ENCODE data around the gene LAMB3. TPM values are rescaled to one million over a fixed set of nuclear protein-coding genes. Genes with fewer than 3 reads are reported as not detected.

Gene LAMB3
- total and polyA plus RNA-seq, 12 donors, result 8.2 to 117 (median 34.7) TPM

DNA sequence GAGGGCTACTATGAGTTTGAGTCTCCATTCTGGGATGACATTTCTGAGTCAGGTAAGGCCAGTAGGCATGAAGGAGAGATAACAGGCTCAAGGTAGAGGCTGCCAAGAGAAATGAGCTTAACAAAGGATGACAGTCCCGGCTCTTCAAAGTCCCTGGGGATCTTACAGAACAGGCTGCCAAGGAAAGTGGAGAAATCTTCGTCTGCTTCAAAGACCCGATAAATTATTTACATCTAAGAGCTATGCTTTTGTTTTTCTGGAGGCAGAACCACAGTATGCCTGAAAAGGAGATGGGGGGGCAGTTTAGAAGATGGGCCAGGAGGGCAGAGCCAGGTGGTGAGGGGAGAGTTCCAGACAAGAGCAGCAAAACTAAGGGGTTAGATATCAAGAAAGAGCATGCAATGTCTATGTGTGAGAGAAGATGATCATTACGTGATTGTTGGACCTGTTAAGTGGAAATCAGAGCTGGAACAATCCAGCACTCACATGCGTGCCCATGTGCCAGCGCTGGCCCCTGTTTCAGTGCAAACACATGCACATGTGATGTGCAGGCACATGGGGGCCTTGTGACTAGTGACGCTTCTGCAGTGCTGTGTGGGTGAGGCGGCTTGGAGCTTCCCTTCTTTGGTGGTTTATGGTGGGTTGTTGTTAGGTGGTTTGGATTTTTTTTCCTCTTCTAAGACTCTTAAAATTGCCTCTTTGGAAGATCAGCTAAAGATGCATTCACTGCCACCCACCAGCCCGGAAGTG is 43.0 kb downstream of the LAMB3 start:
- no peaks in the 10 kb centered on the region for H3K9me3 ChIP-seq (replicated peaks in 1 of 3)
- H3K27ac ChIP-seq, result no peak overlapping the region
- H3K4me3 ChIP-seq, result no peak overlapping the region
- 87 to 91% (median 89%) methylated on average over 9 of the region's 9 CpGs for WGBS, 4 donors
- DNase-seq, result no peak
- no peaks in the 10 kb centered on the region for H3K36me3 ChIP-seq (replicated peaks in 1 of 2)
- H3K27me3 ChIP-seq, result no peaks in the 10 kb centered on the region
- no peak for TF ChIP-seq POLR2A (IDR thresholded peaks at IDR 0.05)
- TF ChIP-seq, protein P1, sequence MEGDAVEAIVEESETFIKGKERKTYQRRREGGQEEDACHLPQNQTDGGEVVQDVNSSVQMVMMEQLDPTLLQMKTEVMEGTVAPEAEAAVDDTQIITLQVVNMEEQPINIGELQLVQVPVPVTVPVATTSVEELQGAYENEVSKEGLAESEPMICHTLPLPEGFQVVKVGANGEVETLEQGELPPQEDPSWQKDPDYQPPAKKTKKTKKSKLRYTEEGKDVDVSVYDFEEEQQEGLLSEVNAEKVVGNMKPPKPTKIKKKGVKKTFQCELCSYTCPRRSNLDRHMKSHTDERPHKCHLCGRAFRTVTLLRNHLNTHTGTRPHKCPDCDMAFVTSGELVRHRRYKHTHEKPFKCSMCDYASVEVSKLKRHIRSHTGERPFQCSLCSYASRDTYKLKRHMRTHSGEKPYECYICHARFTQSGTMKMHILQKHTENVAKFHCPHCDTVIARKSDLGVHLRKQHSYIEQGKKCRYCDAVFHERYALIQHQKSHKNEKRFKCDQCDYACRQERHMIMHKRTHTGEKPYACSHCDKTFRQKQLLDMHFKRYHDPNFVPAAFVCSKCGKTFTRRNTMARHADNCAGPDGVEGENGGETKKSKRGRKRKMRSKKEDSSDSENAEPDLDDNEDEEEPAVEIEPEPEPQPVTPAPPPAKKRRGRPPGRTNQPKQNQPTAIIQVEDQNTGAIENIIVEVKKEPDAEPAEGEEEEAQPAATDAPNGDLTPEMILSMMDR (IDR thresholded peaks at IDR 0.05), result no peak
- H3K4me1 ChIP-seq (replicated peaks in 1 of 2), result peaks cover 0 to 5% of the 10 kb centered on the region in 2 donors
- intact Hi-C loops (cut with DNase I), result no loop called here

DNA sequence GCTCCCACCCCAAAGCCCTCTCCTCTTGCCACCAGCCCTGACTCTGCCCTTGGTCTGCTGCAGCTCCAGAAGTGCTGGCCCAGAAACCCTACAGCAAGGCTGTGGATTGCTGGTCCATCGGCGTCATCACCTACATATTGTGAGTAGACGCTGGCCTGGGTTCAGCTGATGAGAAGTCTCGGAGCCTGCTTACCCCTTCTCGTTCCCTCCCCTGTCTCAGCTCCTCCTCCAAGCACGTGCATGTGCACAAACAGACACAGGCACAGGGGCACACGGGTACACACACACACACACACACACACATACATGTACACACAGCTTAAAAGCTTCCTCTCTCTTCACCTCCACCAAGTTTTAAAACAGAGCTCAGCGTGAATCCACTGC is 44.4 kb downstream of the LAMB3 start:
- Histone ChIP-seq H3K4me3 (no peak overlapping the region), H3K27ac (peak overlapping the region in 3 of 5 donors; percentile 15 to 73 (median 56)), H3K4me1 (replicated peaks in 1 of 2) (peaks cover 0 to 5% of the 10 kb centered on the region in 2 donors), H3K27me3 (no peaks in the 10 kb centered on the region), H3K36me3 (replicated peaks in 1 of 2) (no peaks in the 10 kb centered on the region), H3K9me3 (replicated peaks in 1 of 3) (no peaks in the 10 kb centered on the region)
- intact Hi-C loops (cut with DNase I), result no loop called here
- no peak for TF ChIP-seq POLR2A (IDR thresholded peaks at IDR 0.05)
- TF ChIP-seq, protein P1 (IDR thresholded peaks at IDR 0.05), result no peak
- 60 to 70% (median 63%) methylated on average over 8 of the region's 8 CpGs for WGBS, 4 donors
- DNase-seq, result peak; percentile 37 to 72 (median 52)

DNA sequence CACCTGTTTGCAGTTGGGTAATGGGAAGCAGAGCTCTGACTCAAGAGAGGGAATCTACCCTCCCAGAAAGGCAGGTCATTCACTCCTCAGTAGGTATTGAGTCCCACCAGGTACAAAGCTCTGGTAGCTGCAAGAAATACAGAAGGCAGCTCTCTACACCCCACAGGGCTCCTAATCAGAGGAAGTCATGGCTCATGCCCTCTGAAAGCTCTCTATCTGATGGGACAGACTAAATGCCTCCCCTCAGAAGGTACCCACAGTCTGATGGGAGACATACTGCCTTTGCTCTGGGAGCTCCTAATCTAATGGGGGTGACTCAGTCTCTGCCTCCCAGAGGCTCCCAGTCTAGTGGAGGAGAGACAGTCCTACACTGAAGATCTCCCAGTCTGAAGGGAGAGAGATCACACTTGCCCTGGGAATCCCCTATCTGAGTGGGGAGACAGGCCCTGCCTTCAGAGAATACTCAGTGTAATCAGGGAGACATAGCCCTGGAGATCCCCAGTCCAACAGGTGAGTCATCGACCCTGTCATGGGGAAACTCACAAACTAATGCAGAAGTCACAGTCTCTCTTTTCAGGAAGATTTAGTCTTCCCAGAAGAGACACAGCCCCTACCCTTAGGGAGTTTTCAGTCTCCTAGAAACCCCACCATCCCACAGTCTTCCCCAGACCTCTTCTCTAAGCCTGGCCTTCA is 45.0 kb downstream of the LAMB3 start:
- H3K27ac ChIP-seq, result peak overlapping the region in 3 of 5 donors; percentile 15 to 73 (median 56)
- no peak overlapping the region for H3K4me3 ChIP-seq
- H3K27me3 ChIP-seq, result no peaks in the 10 kb centered on the region
- intact Hi-C loops (cut with DNase I), result no loop called here
- TF ChIP-seq, protein P1 (IDR thresholded peaks at IDR 0.05), result no peak
- no peak for TF ChIP-seq POLR2A (IDR thresholded peaks at IDR 0.05)
- DNase-seq, result peak; percentile 44 to 79 (median 58)
- no peaks in the 10 kb centered on the region for H3K9me3 ChIP-seq (replicated peaks in 1 of 3)
- no peaks in the 10 kb centered on the region for H3K36me3 ChIP-seq (replicated peaks in 1 of 2)
- 40 to 44% (median 42%) methylated on average over 1 of the region's 1 CpG for WGBS, 4 donors
- peaks cover 0 to 5% of the 10 kb centered on the region in 2 donors for H3K4me1 ChIP-seq (replicated peaks in 1 of 2)

DNA sequence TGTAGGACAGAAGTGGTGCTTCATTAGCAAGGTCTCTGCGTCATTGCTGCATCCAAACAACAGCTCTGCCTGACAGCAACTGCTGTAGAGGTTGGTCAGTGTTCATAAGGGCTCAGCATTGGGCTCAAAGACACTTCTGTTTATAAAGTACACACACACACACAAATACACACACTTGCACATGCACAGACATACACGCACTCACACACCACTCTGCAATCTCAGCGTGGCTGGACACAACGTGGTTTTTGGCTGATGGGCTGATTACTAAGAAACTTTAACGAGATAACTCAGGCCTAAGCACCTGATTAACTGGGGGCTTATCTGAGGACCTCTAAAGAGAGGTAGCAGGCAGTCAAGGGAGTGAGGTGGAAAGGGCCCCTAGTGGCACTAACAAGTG is 48.3 kb downstream of the LAMB3 start:
- DNase-seq, result no peak
- WGBS, 4 donors, result 82 to 92% (median 91%) methylated on average over 5 of the region's 5 CpGs
- Histone ChIP-seq H3K36me3 (replicated peaks in 1 of 2) (no peaks in the 10 kb centered on the region), H3K27me3 (no peaks in the 10 kb centered on the region), H3K9me3 (replicated peaks in 1 of 3) (no peaks in the 10 kb centered on the region), H3K27ac (no peak overlapping the region), H3K4me1 (replicated peaks in 1 of 2) (peaks cover 0 to 5% of the 10 kb centered on the region in 2 donors), H3K4me3 (no peak overlapping the region)
- intact Hi-C loops (cut with DNase I), result no loop called here
- no peak for TF ChIP-seq POLR2A (IDR thresholded peaks at IDR 0.05)

All from adrenal gland (tissue), 12 donors.